T-cell (primary cell): ENCODE measurements around the gene SH3BGRL2. TPM values are rescaled to one million over a fixed set of nuclear protein-coding genes. Genes with fewer than 3 reads are reported as not detected.
"Not testable (repeated sequence)": the region's sequence is repeated elsewhere in the genome, so short reads cannot be mapped to it uniquely, and the experiment has no call there.

Source experiments
- ATAC-seq, 4 experiments: fragments of 200-7000 bp in 3 of 4; fragments of 150-1000 bp in 1 of 4; cut with Tn5 transposase; replicated peaks in 1 of 4; 1 replicate in 3 of 4; 2 replicates in 1 of 4; pipeline ENCODE4 v1.10.0; 2021; ENCODE audit warnings: moderate library complexity in 3 of 4, mild to moderate bottlenecking in 2 of 4, moderate number of reproducible peaks in 1 of 4
- CTCF ChIA-PET, 2 donors: fragments of 300-600 bp; sonication (Branson Sonifier 250); formaldehyde crosslinking; loops; one replicate each; lab custom pipeline; 2022; ENCODE audit warnings: antibody characterized with exemption in 2 of 2; lab: Charles Lee
- POLR2A ChIA-PET, 2 donors: fragments of 300-600 bp; sonication (Branson Sonifier 250); formaldehyde crosslinking; loops; one replicate each; lab custom pipeline; 2022; ENCODE audit warnings: antibody characterized with exemption in 2 of 2; lab: Charles Lee
- DNase-seq, 35 experiments: peaks; one replicate each; pipeline versions ENCODE4 v3.0.0 to v3.0.0-alpha.2; 2013 to 2023
- H3K27ac ChIP-seq: one replicate; pipeline ENCODE4 v1.5.1; 2013; ENCODE audit warnings: low read length
- H3K27me3 ChIP-seq, 2 experiments: replicated peaks in 1 of 2; 1 replicate in 1 of 2; 2 replicates in 1 of 2; pipeline versions ENCODE4 v1.6.1 to v1.7.0; 2013; ENCODE audit warnings: low read length in 1 of 2, mixed read lengths in 1 of 2; ENCODE audit not compliant: control insufficient read depth in 2 of 2, insufficient read depth in 2 of 2; ENCODE audit errors: extremely low read depth in 1 of 2
- H3K36me3 ChIP-seq, 2 donors: 1 replicate in 1 of 2; 2 replicates in 1 of 2; pipeline versions ENCODE4 v1.6.1 to v1.7.0; 2013; ENCODE audit warnings: low read length in 1 of 2; ENCODE audit not compliant: control insufficient read depth in 2 of 2, insufficient read depth in 1 of 2; ENCODE audit errors: extremely low read depth in 1 of 2
- H3K4me1 ChIP-seq, 2 experiments: 1 replicate in 1 of 2; 2 replicates in 1 of 2; pipeline versions ENCODE4 v1.6.1 to v1.7.0; 2013; ENCODE audit warnings: low read length in 2 of 2, mixed read lengths in 1 of 2; ENCODE audit not compliant: insufficient read depth in 2 of 2, control insufficient read depth in 1 of 2; ENCODE audit errors: extremely low read depth in 1 of 2
- H3K4me3 ChIP-seq, 2 donors: 1 replicate in 1 of 2; 2 replicates in 1 of 2; pipeline versions ENCODE4 v1.5.1 to v1.7.0; 2013; ENCODE audit warnings: mild to moderate bottlenecking in 2 of 2, low read length in 1 of 2, moderate library complexity in 1 of 2; ENCODE audit not compliant: control insufficient read depth in 1 of 2; ENCODE audit errors: extremely low read depth in 1 of 2
- H3K9me3 ChIP-seq: 2 replicates; pipeline ENCODE4 v1.7.0; 2013
- H3K27ac Mint-ChIP-seq, 2 donors: one replicate each; pipeline ENCODE4 v1.8.0; 2020 to 2021; ENCODE audit warnings: mild to moderate bottlenecking in 2 of 2, mixed read lengths in 2 of 2
- H3K27me3 Mint-ChIP-seq, 2 donors: one replicate each; pipeline ENCODE4 v1.8.0; 2021 to 2022; ENCODE audit warnings: mixed read lengths in 2 of 2
- H3K36me3 Mint-ChIP-seq: one replicate; pipeline ENCODE4 v1.8.0; 2021; ENCODE audit warnings: mixed read lengths
- H3K4me1 Mint-ChIP-seq, 3 donors: one replicate each; pipeline ENCODE4 v1.8.0; 2020 to 2022; ENCODE audit warnings: mixed read lengths in 3 of 3, mild to moderate bottlenecking in 1 of 3
- H3K4me3 Mint-ChIP-seq, 3 donors: one replicate each; pipeline ENCODE4 v1.8.0; 2020 to 2022; ENCODE audit warnings: mild to moderate bottlenecking in 3 of 3, mixed read lengths in 3 of 3, moderate library complexity in 3 of 3
- H3K9me3 Mint-ChIP-seq, 3 donors: one replicate each; pipeline ENCODE4 v1.8.0; 2020 to 2022; ENCODE audit warnings: mixed read lengths in 3 of 3
- WGBS: methylation state at CpG from one replicate; pipeline ENCODE4 v1.1.5; 2013; ENCODE audit warnings: missing lambda C conversion rate; ENCODE audit not compliant: insufficient coverage; 5-methylcytosine and 5-hydroxymethylcytosine counted together
- total RNA-seq, 35 experiments: library from RNA in 6 of 35; stranded (reverse) in 6 of 35; fragments of 120-200 nt in 1 of 35; gene quantifications; one replicate each; pipeline versions ENCODE4 v1.2.1 to v1.2.4 and lab custom pipeline; 2013 to 2026

The SH3BGRL2 gene
- total RNA-seq, 5 donors from 2014 or later (not counting 1 experiment from before 2014, with no cell fraction given) = 0.53 to 8.9 (median 1.4) TPM

GRCh38 chr6:79676785-79677736, 45.9 kb downstream of the SH3BGRL2 start:
- peaks cover 0 to 8% of the 10 kb centered on the region in 2 experiments for H3K4me1 ChIP-seq
- POLR2A ChIA-PET = no interaction called here

GRCh38 chr6:79682682-79683081, 51.6 kb downstream of the SH3BGRL2 start:
- H3K4me3 ChIP-seq, H3K27ac Mint-ChIP-seq, H3K9me3 ChIP-seq, H3K27me3 ChIP-seq, ATAC-seq, DNase-seq, H3K36me3 ChIP-seq, H3K4me3 Mint-ChIP-seq, POLR2A ChIA-PET, H3K9me3 Mint-ChIP-seq, CTCF ChIA-PET, H3K36me3 Mint-ChIP-seq, H3K27ac ChIP-seq, H3K27me3 Mint-ChIP-seq, H3K4me1 ChIP-seq: not testable (repeated sequence)
- peaks cover 0 to 10% (median under 1%) of the 10 kb centered on the region in 3 donors for H3K4me1 Mint-ChIP-seq
- WGBS = no CpG with 5 or more reads among the region's 4 CpGs

More at GRCh38 chr6:79676785-79677736, 45.9 kb downstream of the SH3BGRL2 start:
- Mint-ChIP-seq H3K27me3 (no peaks in the 10 kb centered on the region), H3K9me3 (peaks cover 0 to 10% (median 0%) of the 10 kb centered on the region in 3 donors), H3K4me1 (peaks cover 9 to 15% (median 10%) of the 10 kb centered on the region in 3 donors), H3K36me3 (no peaks in the 10 kb centered on the region), H3K27ac (peak overlapping the region in 1 of 2 donors; percentile 12), H3K4me3 (no peak overlapping the region)
- DNase-seq (no peak), ATAC-seq (no peak)
- Histone ChIP-seq H3K36me3 (no peaks in the 10 kb centered on the region), H3K27me3 (no peaks in the 10 kb centered on the region), H3K4me3 (no peak overlapping the region), H3K9me3 (no peaks in the 10 kb centered on the region), H3K27ac (no peak overlapping the region)
- 96% methylated on average over 3 of the region's 8 CpGs for WGBS
- CTCF ChIA-PET = interaction anchor here in 1 of 2 donors (0.6 to 0.7 kb wide), 2 partner anchors 28 to 188 kb away, joined by 3 to 5 read pairs; no protein-coding TSS in a partner anchor

DNA sequence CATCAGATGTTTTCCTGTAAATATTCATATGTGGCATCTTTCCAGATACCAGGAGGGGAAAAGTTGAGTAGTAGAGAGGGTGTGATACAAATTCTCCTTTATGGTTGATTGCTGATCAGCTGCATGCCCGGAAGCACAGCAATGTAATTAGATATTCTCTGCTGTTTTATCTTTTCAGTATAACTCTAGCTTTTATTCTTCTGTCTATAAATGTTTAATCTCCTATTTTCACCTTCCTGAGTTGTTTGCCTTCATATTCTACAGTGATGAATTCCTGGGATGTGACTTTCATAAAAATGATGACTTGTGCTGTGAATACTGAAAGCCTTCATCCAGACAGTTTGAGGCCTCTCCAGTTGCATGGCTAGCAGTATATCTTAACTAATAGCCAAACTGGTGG, 53.7 kb downstream of the SH3BGRL2 start:
- no CpG with 5 or more reads among the region's 1 CpG for WGBS
- no peak overlapping the region for H3K4me3 ChIP-seq
- no peaks in the 10 kb centered on the region for H3K4me1 ChIP-seq
- ATAC-seq (no peak), DNase-seq (no peak)
- H3K27ac ChIP-seq = no peak overlapping the region
- peaks cover 0 to 14% (median 4%) of the 10 kb centered on the region in 3 donors for H3K4me1 Mint-ChIP-seq
- no peaks in the 10 kb centered on the region for H3K27me3 Mint-ChIP-seq
- no peaks in the 10 kb centered on the region for H3K36me3 ChIP-seq
- H3K9me3 ChIP-seq = no peaks in the 10 kb centered on the region
- no peak overlapping the region for H3K4me3 Mint-ChIP-seq
- H3K27me3 ChIP-seq = peaks cover 0 to 3% of the 10 kb centered on the region in 2 experiments
- POLR2A ChIA-PET = no interaction called here
- H3K9me3 Mint-ChIP-seq = no peaks in the 10 kb centered on the region
- no peaks in the 10 kb centered on the region for H3K36me3 Mint-ChIP-seq
- no peak overlapping the region for H3K27ac Mint-ChIP-seq
- CTCF ChIA-PET = no interaction called here

GRCh38 chr6:79686707-79687309, 55.7 kb downstream of the SH3BGRL2 start:
- Mint-ChIP-seq H3K36me3 (no peaks in the 10 kb centered on the region), H3K4me3 (no peak overlapping the region), H3K9me3 (no peaks in the 10 kb centered on the region), H3K27ac (peak overlapping the region in 1 of 2 donors; percentile 36), H3K27me3 (no peaks in the 10 kb centered on the region), H3K4me1 (peaks cover 0 to 14% (median 4%) of the 10 kb centered on the region in 3 donors)
- no peak overlapping the region for H3K27ac ChIP-seq
- H3K4me1 ChIP-seq = no peaks in the 10 kb centered on the region
- no peak overlapping the region for H3K4me3 ChIP-seq
- POLR2A ChIA-PET = no interaction called here
- ATAC-seq = no peak
- no peaks in the 10 kb centered on the region for H3K9me3 ChIP-seq
- CTCF ChIA-PET = no interaction called here
- H3K36me3 ChIP-seq = no peaks in the 10 kb centered on the region
- no peak for DNase-seq
- peaks cover 0 to 5% of the 10 kb centered on the region in 2 experiments for H3K27me3 ChIP-seq
- 80% methylated on average over 2 of the region's 3 CpGs for WGBS

- H3K4me3 Mint-ChIP-seq = no peak overlapping the region
- peak overlapping the region in 1 of 2 donors; percentile 29 for H3K27ac Mint-ChIP-seq
- Histone ChIP-seq H3K4me3 (no peak overlapping the region), H3K27me3 (peaks cover 0 to 5% of the 10 kb centered on the region in 2 experiments), H3K27ac (no peak overlapping the region), H3K4me1 (no peaks in the 10 kb centered on the region), H3K9me3 (no peaks in the 10 kb centered on the region), H3K36me3 (no peaks in the 10 kb centered on the region)
- peaks cover 0 to 14% (median 4%) of the 10 kb centered on the region in 3 donors for H3K4me1 Mint-ChIP-seq
- 80% methylated on average over 1 of the region's 1 CpG for WGBS
- POLR2A ChIA-PET = interaction anchor here in 1 of 2 donors (0.6 kb wide), 1 partner anchor 807 kb away, joined by 7 read pairs; no protein-coding TSS in a partner anchor
- CTCF ChIA-PET = no interaction called here
- no peaks in the 10 kb centered on the region for H3K9me3 Mint-ChIP-seq
- H3K27me3 Mint-ChIP-seq = no peaks in the 10 kb centered on the region
- no peak for DNase-seq
- H3K36me3 Mint-ChIP-seq = no peaks in the 10 kb centered on the region
- ATAC-seq = no peak
These were observed 56.6 kb downstream of the SH3BGRL2 start for GRCh38 chr6:79687759-79688158.

DNA sequence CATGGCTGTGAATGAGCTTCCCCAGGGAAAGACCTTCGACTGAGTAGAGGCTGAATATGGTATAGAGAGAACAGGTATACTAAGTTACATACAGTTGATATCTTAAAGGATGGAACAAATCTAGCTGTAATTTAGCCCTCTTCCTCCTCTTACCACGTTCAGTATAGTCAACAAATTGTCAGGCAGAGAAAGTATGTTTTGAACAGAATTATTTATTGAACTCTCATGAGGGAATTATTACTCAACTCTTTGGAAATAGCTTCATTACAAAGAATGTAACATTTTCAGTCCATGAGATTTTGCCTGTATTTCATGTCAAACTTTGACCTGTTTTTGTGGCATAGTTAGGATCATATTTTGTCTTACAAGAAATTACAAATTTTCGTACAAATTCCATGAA, 63.0 kb downstream of the SH3BGRL2 start:
- ChIA-PET POLR2A (no interaction called here), CTCF (no interaction called here)
- WGBS = no CpG with 5 or more reads among the region's 3 CpGs
- Mint-ChIP-seq H3K4me1 (peaks cover 0 to 10% (median 0%) of the 10 kb centered on the region in 3 donors), H3K36me3 (no peaks in the 10 kb centered on the region), H3K27ac (no peak overlapping the region), H3K9me3 (no peaks in the 10 kb centered on the region), H3K4me3 (no peak overlapping the region), H3K27me3 (no peaks in the 10 kb centered on the region)
- Histone ChIP-seq H3K36me3 (no peaks in the 10 kb centered on the region), H3K4me3 (no peak overlapping the region), H3K9me3 (no peaks in the 10 kb centered on the region), H3K27me3 (peaks cover 0 to 3% of the 10 kb centered on the region in 2 experiments), H3K27ac (no peak overlapping the region), H3K4me1 (no peaks in the 10 kb centered on the region)
- ATAC-seq (no peak), DNase-seq (no peak)
